NCI-H2029 treated with DMSO at 0.1 percent for 48 hours (cell line): ENCODE data around the gene CAPN2.

ENCODE experiments used
- DNase-seq: peaks from one replicate; lab custom pipeline; 2025; lab: John Stamatoyannopoulos, UW

CAPN2 gene

GRCh38 chr1:223761411-223761810, 49.1 kb downstream of the CAPN2 start:
- no peak for DNase-seq

- no peak for DNase-seq
Observed at GRCh38 chr1:223763251-223763650, 50.9 kb downstream of the CAPN2 start.

DNA sequence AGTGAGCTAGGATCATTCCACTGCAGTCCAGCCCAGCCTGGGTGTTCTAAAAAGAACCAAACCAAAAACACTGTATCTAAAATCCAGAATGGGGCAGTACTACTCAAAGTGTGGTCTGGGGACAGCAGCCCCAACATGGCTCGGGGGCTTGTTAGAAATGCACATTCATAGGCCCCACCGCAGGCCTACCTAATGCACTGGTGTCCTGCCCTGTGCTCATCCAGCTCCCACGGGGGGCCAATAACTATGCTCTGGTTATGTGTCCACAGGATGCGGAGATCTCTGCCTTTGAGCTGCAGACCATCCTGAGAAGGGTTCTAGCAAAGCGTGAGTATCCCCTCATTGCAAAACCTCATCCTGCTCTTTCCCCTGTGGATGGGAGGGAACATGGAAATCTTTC, 51.5 kb downstream of the CAPN2 start:
- no peak for DNase-seq

GRCh38 chr1:223765036-223765718, 52.8 kb downstream of the CAPN2 start:
- DNase-seq, result peak; percentile 44

DNA sequence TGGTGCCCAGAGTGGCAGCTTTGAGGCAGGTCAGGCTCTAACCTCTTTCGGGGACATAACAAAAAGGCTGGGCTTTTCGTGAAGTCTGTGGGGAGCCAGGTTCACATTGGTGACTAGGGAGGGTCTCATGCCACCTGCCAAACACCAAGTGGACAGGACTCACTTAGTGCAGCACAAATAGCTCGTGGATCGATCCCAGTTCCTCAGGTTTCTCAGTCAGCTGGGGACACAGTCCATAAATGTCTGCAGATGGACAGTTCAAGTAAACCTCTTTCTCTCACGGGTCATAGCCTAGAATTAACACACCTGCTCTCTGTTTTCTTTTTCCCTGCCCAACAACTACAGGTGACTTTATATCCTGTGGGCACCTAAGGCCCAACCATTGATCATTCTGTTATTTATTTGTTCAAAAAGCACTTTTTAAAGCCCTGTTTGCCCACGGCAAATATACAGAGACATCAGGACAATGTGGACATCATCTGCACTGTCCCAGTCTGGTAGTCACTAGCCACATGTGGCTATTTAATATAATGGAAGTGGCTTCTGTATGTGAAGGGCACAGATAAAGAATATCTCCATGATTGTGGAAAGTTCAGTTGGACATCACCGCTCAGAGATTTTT, 53.5 kb downstream of the CAPN2 start:
- peak; percentile 44 for DNase-seq

DNA sequence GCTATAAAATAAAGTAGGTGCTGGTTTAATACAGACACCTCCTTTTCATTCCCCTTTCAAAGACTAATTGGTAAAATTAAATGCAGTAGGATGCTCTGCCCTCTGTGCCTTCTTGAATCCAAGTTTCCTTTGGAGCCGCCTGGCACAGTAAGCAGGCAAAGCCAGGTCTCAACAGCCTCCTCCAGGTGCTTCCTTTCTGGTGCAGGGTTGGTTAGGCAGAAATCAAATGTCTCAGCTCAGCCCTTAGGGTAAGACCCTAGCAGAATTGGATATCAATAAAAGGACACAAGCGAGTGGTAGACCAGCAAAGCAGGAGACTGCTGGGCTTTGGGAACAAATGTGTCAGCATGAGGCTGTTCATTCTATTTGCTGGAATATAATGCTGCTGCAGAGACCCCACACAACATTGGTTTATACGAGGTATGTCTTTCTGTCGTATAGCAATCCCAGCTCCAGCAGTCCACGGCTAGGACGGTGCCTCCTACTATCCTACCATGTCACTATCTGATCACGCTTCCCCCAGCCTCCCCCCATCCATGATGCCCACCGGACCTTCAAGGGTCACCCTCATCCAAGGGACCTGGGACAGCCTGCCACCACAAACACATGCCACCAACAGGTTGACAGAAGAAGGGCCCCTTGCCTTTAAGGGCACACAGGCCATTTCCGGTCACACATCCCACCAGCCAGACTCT, 58.4 kb downstream of the CAPN2 start:
- no peak for DNase-seq

DNA sequence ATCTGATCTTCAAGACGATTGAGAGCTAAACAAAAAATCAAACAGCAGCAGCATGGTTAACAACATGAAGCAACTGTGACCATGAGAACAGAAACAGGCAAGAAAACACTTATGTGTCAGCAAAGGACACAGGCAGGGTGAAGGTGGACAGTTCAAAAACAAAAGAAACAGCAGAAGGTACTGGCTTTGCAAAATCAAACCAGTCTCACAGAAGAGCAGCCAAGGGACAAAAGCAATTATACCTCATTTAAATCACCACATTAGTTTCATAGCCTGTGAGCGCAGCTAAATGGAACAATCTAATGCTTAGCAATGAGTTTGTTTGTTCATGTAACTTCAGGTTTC, 59.1 kb downstream of the CAPN2 start:
- DNase-seq, result no peak

- no peak for DNase-seq
Observed at GRCh38 chr1:223771814-223772770, 59.8 kb downstream of the CAPN2 start.

- DNase-seq, result no peak
Observed at GRCh38 chr1:223772771-223773160, 60.4 kb downstream of the CAPN2 start.

- no peak for DNase-seq
Observed at GRCh38 chr1:223774134-223774814, 61.9 kb downstream of the CAPN2 start.

GRCh38 chr1:223775054-223775453, 62.7 kb downstream of the CAPN2 start:
- DNase-seq, result no peak

- DNase-seq, result no peak
Observed at GRCh38 chr1:223775711-223776074, 63.4 kb downstream of the CAPN2 start.

DNA sequence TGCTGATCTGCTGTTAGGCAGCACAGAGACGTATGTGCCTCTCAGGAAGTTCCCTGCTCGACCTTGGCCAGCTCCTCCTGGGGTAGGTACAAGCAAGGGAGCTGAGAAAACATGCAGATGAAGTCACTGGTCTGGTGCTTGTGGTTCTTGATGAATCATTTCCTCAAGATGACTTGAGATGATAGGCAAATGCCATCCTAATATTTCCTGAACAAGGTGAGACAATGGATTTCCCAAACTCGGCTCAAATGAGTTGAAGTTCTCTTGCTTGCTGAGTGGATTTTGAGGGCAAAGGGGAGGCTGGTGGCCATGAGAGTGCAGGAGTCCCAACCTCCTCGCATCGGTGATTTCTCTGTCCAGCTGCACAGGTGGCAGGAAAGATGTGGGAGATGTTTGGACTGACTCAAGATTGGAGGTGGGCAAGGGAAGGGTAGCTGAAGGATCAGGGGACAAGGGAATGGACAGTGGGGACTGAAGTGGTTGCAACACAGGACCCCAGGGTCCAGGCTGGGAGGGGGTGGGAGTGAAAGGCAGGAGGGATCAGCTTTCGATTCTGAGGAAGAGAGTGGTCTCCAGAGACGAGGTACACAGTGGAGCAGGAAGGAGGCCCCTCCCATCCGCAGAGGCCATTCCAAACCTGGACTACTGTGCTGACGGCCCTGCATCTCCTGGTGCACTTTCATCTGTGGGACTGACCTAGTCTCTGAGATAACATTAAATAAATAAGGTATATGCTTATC, 63.9 kb downstream of the CAPN2 start:
- DNase-seq, result no peak

GRCh38 chr1:223776826-223777454, 64.6 kb downstream of the CAPN2 start:
- DNase-seq, result no peak

- no peak for DNase-seq
Observed at GRCh38 chr1:223780318-223780717, 68.0 kb downstream of the CAPN2 start.

GRCh38 chr1:223780949-223781348, 68.6 kb downstream of the CAPN2 start:
- no peak for DNase-seq

- no peak for DNase-seq
Observed at GRCh38 chr1:223783676-223784075, 71.3 kb downstream of the CAPN2 start.

DNA sequence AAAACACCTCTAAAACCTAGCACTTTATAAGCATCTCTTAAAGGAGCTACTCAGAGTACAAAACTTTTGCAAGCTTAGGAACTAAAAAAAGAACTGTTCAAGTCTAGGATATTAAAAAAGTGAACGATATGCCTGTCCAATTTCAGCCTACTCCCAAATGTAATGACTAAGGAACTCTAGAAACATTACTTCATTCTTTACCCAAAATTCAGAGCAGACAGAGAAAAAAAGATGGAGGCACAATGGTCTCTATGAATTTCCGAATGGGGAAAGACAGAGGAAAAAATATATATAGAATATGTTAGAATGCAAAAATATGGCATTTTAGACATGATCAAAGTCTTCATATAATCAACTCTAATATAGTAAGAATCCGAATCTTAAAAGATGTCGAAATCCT, 72.2 kb downstream of the CAPN2 start:
- no peak for DNase-seq

DNA sequence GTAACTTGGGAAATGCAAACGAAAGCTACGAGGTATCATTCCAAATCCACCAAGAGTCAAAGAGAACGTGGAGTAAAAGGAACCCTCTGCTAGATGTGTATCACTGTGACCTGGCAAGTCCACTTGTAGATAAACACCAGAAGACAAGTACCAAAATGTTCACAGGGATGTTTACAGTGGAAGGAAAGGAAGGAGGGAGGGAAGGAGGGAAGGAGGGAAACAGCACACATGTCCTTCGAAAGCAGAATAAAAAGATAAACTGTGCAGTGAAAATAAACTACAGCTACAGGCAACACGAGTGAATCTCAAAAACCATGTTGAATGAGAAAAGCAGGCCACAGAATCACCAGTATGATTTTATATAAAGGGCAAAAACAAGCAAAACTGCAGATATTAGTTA, 73.5 kb downstream of the CAPN2 start:
- DNase-seq, result no peak

DNA sequence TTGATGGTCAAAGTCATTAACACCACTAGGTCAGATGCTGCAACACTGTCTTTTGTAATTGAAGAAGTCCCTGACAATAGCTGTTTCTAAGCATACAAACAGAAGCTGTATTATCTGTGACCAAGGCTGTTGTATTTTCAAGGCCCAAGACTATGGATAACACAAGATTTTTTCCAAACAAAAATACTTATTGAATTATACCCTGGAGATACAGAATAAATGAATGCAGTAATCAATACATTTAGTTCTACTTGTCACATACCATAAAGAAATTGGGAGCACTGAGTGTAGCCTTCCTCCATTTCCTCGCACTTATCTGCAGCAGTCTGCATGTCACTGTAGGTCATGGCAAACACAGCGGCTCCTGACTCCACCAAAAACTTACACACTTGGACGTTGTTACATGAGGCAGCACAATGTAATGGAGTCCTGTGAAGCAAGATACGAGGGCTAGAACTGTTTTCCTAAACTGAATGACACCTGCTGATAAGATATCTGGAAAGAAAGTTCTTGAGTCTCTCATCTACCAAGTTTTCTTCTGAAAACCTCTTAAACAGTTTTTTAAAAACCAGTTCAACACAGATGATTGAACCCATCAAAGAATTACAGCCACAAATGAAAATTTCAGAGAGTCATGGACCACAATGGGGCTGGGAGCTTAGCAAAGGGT, 76.5 kb downstream of the CAPN2 start:
- DNase-seq, result no peak
